HG02973 (cell line): ENCODE measurements around the gene PRKAR1B.

Experiments
- ATAC-seq: cut with Tn5 transposase; IDR thresholded peaks from one replicate; pipeline ENCODE4 v1.9.1; 2021; ENCODE audit warnings: moderate library complexity; ENCODE audit not compliant: unreplicated experiment

PRKAR1B gene

GRCh38 chr7:594212-594913 is 132.7 kb downstream of the PRKAR1B start:
- ATAC-seq, result no peak

GRCh38 chr7:593324-594115 is 133.6 kb downstream of the PRKAR1B start:
- ATAC-seq, result no peak

- ATAC-seq, result no peak
Observed at GRCh38 chr7:591856-592628, 135.0 kb downstream of the PRKAR1B start.

- no peak for ATAC-seq
Observed at GRCh38 chr7:590731-591551, 136.1 kb downstream of the PRKAR1B start.

- ATAC-seq, result no peak
Observed at GRCh38 chr7:589781-590575, 137.1 kb downstream of the PRKAR1B start.

GRCh38 chr7:587767-588166 is 139.3 kb downstream of the PRKAR1B start:
- ATAC-seq, result no peak

- no peak for ATAC-seq
Observed at GRCh38 chr7:586494-586893, 140.6 kb downstream of the PRKAR1B start.

- ATAC-seq, result no peak
Observed at GRCh38 chr7:585873-586272, 141.2 kb downstream of the PRKAR1B start.

GRCh38 chr7:585229-585711 is 141.8 kb downstream of the PRKAR1B start:
- ATAC-seq, result peak; percentile 68

GRCh38 chr7:584820-585219 is 142.3 kb downstream of the PRKAR1B start:
- no peak for ATAC-seq

- ATAC-seq, result no peak
Observed at GRCh38 chr7:584122-584465, 143.0 kb downstream of the PRKAR1B start.

GRCh38 chr7:583410-584121 is 143.5 kb downstream of the PRKAR1B start:
- no peak for ATAC-seq

GRCh38 chr7:582931-583330 is 144.2 kb downstream of the PRKAR1B start:
- no peak for ATAC-seq

- ATAC-seq, result no peak
Observed at GRCh38 chr7:582081-582835, 144.8 kb downstream of the PRKAR1B start.

GRCh38 chr7:578386-578785 is 148.7 kb downstream of the PRKAR1B start:
- no peak for ATAC-seq

- ATAC-seq, result no peak
Observed at GRCh38 chr7:577741-578370, 149.2 kb downstream of the PRKAR1B start.

GRCh38 chr7:577278-577665 is 149.8 kb downstream of the PRKAR1B start:
- ATAC-seq, result no peak
